ENCODE results near the gene SERPINB1. TPM values are rescaled to one million over a fixed set of nuclear protein-coding genes. Genes with fewer than 3 reads are reported as not detected.

Gene SERPINB1
- total RNA-seq, 3 donors from 2014 or later = 66.7 to 187 (median 132) TPM

GRCh38 chr6:2875359-2876191 lies 33.9 kb upstream of the SERPINB1 start:
- TF ChIP-seq CTCF (IDR thresholded peaks at IDR 0.05) = no peak
- intact Hi-C loops (cut with DNase I, micrococcal nuclease) = no loop called here
- DNase-seq = peak; percentile 66 to 82 (median 80)
- Histone ChIP-seq H3K4me3 (peak overlapping the region; percentile 14), H3K4me1 (ENCODE audit: low read depth) (peaks cover 18% of the 10 kb centered on the region), H3K9me3 (no peaks in the 10 kb centered on the region), H3K36me3 (ENCODE audit: low read depth) (no peaks in the 10 kb centered on the region)
- ATAC-seq = peak; percentile 63

- peaks cover 18% of the 10 kb centered on the region for H3K4me1 ChIP-seq (ENCODE audit: low read depth)
- no peak overlapping the region for H3K4me3 ChIP-seq
- ATAC-seq = no peak
- no peaks in the 10 kb centered on the region for H3K9me3 ChIP-seq
- no peaks in the 10 kb centered on the region for H3K36me3 ChIP-seq (ENCODE audit: low read depth)
- TF ChIP-seq CTCF (IDR thresholded peaks at IDR 0.05) = no peak
- intact Hi-C loops (cut with DNase I, micrococcal nuclease) = no loop called here
- no peak for DNase-seq
Observed at GRCh38 chr6:2873643-2874042, 32.0 kb upstream of the SERPINB1 start.

GRCh38 chr6:2872423-2873358 lies 31.0 kb upstream of the SERPINB1 start:
- no peak for TF ChIP-seq CTCF (IDR thresholded peaks at IDR 0.05)
- Histone ChIP-seq H3K9me3 (no peaks in the 10 kb centered on the region), H3K36me3 (ENCODE audit: low read depth) (no peaks in the 10 kb centered on the region), H3K4me3 (no peak overlapping the region), H3K4me1 (ENCODE audit: low read depth) (peaks cover 13% of the 10 kb centered on the region)
- no peak for DNase-seq
- intact Hi-C loops (cut with DNase I, micrococcal nuclease) = no loop called here
- no peak for ATAC-seq

DNA sequence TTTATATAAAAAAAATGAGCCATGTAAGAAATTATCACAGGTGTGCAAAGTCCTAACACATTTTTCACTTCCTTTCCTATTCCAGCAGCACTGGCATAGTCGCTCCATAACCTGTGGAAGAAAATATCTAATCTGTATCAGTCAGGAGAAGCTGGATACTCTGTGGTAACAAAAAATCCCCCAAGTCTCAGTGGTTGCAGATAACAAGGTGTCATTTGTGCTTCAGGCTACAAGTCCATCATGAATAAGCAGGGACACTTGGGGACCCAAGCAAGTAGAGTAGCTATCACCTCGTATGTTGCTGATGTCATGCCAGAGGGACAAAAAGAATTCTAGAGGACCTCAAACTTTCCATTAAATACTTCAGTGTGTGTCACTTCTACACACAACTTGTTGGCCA lies 30.3 kb upstream of the SERPINB1 start:
- intact Hi-C loops (cut with DNase I, micrococcal nuclease) = no loop called here
- DNase-seq (no peak), ATAC-seq (no peak)
- H3K4me3 ChIP-seq = no peak overlapping the region
- H3K4me1 ChIP-seq (ENCODE audit: low read depth) = peaks cover 9% of the 10 kb centered on the region
- no peak for TF ChIP-seq CTCF (IDR thresholded peaks at IDR 0.05)
- H3K36me3 ChIP-seq (ENCODE audit: low read depth) = no peaks in the 10 kb centered on the region
- no peaks in the 10 kb centered on the region for H3K9me3 ChIP-seq

DNA sequence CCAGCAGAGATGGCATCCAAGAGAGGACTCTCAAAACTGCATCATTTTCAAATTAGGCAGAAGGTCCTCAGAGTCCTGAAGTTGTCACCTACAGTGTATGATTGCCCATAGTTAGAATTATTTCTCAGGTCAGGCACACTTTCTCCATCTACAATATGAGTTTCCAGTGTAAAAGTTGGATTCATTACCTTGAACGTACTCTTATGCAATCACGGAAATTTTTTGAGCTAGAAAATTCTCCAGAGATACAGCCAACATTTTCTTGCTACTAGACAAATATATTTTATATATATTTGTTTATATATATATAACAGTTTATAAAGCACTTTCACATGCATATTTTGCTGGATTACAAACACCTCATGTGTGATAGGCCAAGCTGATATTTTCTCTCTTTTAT lies 29.4 kb upstream of the SERPINB1 start:
- ATAC-seq (no peak), DNase-seq (no peak)
- no peak for TF ChIP-seq CTCF (IDR thresholded peaks at IDR 0.05)
- peaks cover under 1% of the 10 kb centered on the region for H3K4me1 ChIP-seq (ENCODE audit: low read depth)
- H3K36me3 ChIP-seq (ENCODE audit: low read depth) = no peaks in the 10 kb centered on the region
- no peaks in the 10 kb centered on the region for H3K9me3 ChIP-seq
- no peak overlapping the region for H3K4me3 ChIP-seq
- intact Hi-C loops (cut with DNase I, micrococcal nuclease) = no loop called here

All from mucosa of descending colon (tissue), 3 donors.